Left hindlimb (tissue), 1 donor: ENCODE results near the gene TMEM130.

Experiments
- DNase-seq: peaks from one replicate; pipeline ENCODE4 v3.0.0-alpha.2; 2018

TMEM130 gene

GRCh38 chr7:98840722-98841121 lies 29.1 kb downstream of the TMEM130 start:
- no peak for DNase-seq

- no peak for DNase-seq
These were observed 29.7 kb downstream of the TMEM130 start for GRCh38 chr7:98840096-98840495.

- DNase-seq = no peak
These were observed 32.2 kb downstream of the TMEM130 start for GRCh38 chr7:98837630-98837972.

- DNase-seq = no peak
These were observed 32.8 kb downstream of the TMEM130 start for GRCh38 chr7:98836811-98837629.

- DNase-seq = no peak
These were observed 34.9 kb downstream of the TMEM130 start for GRCh38 chr7:98834949-98835348.

- DNase-seq = no peak
These were observed 36.8 kb downstream of the TMEM130 start for GRCh38 chr7:98833022-98833421.

GRCh38 chr7:98831641-98832221 lies 38.1 kb downstream of the TMEM130 start:
- no peak for DNase-seq

- DNase-seq = no peak
These were observed 38.8 kb downstream of the TMEM130 start for GRCh38 chr7:98830972-98831548.

GRCh38 chr7:98828368-98828767 lies 41.4 kb downstream of the TMEM130 start:
- DNase-seq = no peak

- no peak for DNase-seq
These were observed 42.6 kb downstream of the TMEM130 start for GRCh38 chr7:98827258-98827657.

GRCh38 chr7:98826811-98827231 lies 43.0 kb downstream of the TMEM130 start:
- DNase-seq = peak; percentile 57

GRCh38 chr7:98826387-98826786 lies 43.4 kb downstream of the TMEM130 start:
- DNase-seq = no peak

GRCh38 chr7:98823226-98823625 lies 46.6 kb downstream of the TMEM130 start:
- DNase-seq = no peak

GRCh38 chr7:98821348-98821747 lies 48.5 kb downstream of the TMEM130 start:
- DNase-seq = no peak

- no peak for DNase-seq
These were observed 52.7 kb downstream of the TMEM130 start for GRCh38 chr7:98816967-98817710.

- DNase-seq = no peak
These were observed 53.6 kb downstream of the TMEM130 start for GRCh38 chr7:98816241-98816640.

GRCh38 chr7:98815313-98815712 lies 54.5 kb downstream of the TMEM130 start:
- DNase-seq = no peak

GRCh38 chr7:98811299-98811698 lies 58.5 kb downstream of the TMEM130 start:
- no peak for DNase-seq

- peak; percentile 71 for DNase-seq
These were observed 59.5 kb downstream of the TMEM130 start for GRCh38 chr7:98810153-98810802.

- DNase-seq = no peak
These were observed 60.9 kb downstream of the TMEM130 start for GRCh38 chr7:98808751-98809460.

- no peak for DNase-seq
These were observed 62.5 kb downstream of the TMEM130 start for GRCh38 chr7:98807068-98808048.
